GM12872 (cell line): ENCODE measurements around the gene C10orf67.

Experiments
- CTCF ChIP-seq: IDR thresholded peaks from 3 replicates; pipeline ENCODE4 v1.5.1; 2011; ENCODE audit warnings: low read depth, mild to moderate bottlenecking, low read length, moderate library complexity; ENCODE audit not compliant: insufficient read depth

Gene C10orf67

DNA sequence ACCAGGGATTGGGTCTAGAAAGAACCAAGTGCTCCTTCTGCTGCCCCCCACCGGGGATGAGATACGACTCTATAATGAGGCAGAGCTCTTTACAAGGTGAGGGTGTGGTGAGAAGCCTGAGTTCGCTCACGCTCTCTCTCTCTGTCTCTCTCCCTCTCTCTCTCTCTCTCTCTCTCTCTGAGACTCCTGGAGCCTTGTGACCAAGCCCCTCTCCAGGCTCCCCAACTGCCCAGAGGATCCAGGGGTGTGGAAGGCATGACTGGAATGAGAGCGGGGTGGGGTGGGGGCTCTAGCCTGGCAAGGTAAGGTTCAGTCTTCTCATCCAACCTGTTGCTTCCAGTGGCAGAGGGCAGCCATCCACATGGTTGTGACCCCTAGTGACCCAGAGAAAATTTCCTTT, 155.6 kb downstream of the C10orf67 start:
- TF ChIP-seq CTCF, result no peak

DNA sequence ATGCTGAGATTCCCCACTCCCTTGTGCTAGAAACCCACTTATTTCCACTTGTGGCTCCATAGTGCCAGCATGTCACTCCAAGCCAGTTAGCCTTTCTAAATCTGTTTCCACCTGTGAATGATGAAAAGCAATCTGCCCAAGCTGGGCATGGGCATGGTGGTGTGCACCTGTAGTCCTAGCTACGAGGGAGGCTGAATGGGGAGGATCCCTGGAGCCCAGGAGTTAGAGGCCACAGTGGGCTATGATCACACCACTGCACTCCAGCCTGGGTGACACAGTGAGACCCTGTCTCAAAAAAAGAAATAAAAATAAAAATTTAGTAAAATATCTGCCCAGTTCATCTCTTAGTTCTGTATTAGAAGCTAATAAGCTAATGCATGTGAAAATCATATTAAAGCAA, 157.4 kb downstream of the C10orf67 start:
- no peak for TF ChIP-seq CTCF

DNA sequence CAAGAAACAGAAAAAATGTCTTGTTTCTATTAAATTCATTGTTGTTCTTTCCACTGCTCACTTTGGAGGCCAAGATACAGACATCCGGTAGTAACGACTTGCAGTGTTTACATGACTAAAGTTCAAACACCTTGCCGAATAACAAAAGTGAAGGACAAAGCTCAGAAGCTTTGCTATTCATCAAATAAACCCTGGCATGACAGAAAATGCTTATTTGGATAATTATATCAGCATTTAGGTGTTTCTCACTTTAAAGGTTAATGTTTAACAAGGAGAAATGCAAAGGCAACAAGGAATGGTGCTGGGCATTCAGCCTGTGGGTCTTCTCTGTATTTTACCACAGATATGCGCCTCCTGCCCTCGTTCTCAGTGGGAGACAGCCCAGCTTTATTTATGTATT, 157.9 kb downstream of the C10orf67 start:
- TF ChIP-seq CTCF, result no peak

GRCh38 chr10:23186178-23186577, 158.4 kb downstream of the C10orf67 start:
- no peak for TF ChIP-seq CTCF

DNA sequence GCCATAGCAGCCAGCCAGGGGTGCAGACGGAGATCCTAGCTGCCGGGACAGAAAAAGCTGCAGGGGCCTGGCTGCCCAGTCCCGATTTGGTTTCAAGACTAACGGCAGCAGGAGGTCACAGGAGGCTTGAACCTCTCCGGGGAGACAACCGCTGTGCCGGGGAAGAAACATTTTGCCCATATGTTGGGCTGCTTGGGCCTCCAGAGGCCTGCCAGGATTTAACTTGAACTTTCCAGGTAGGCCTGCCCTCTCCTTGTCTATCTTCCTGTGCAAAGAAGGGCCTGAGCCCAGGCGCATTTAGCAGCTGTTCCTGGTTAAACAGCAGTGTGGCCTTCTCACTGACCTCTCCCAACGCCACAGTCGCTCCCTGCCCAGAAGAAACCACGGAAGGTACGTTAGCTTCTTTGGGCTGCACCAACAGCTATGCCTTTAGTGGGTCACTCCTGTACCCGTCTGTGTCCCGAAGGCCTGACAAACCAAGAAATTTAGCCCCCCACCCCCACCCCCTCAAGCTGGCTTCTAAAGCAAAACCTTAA, 169.6 kb downstream of the C10orf67 start:
- TF ChIP-seq CTCF, result no peak

GRCh38 chr10:23174074-23174976, 170.3 kb downstream of the C10orf67 start:
- no peak for TF ChIP-seq CTCF

DNA sequence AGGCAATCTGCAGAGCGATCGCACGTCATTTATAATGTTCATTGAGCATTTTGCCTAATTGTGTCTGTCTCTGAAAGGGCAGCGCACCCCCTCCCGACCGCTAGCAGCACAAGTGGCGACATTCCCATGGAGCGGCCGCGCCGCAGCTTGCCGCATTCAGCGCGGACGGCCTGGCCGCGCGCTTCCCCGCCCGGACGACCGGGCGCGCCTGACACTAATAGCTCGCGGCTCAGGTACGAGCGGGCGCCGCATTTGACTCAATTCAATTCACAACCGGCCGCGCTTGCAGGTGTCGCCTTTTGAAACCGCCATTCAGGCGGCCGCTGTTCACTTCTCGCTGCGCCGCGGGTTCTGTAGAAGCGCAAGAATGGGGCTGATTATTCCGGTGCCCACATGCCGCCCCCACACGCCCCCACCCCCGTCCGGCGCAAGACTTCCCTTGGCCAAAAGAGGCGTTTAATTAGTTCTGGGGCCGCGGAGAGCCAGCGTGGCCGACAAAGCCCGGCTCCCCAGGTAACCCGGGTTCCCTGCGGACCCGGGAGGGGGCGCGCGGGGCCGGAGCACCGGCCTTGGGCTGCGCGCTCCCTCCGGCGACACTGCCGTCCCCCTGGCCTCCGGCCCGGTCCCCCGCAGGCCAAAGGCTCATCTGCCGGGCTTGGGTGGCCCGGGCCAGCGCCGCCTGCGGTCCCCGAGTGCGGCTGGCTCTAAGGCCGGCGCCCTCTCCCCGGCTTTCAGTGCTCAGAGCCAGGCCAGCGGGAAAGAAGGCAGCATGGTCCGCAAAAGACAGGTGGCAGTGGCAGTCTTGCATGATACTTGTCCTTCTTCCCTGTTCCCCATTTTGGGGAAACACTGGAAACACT, 171.2 kb downstream of the C10orf67 start:
- no peak for TF ChIP-seq CTCF
